GM23338 (cell line): ENCODE data around the gene ATP5ME.

ENCODE experiments used
- CREB1 ChIP-seq: fragments of 250-450 bp; sonication (Bioruptor Pico); IDR thresholded peaks from 2 replicates; pipeline ENCODE4 v1.5.0; 2020; ENCODE audit warnings: low read depth, mild to moderate bottlenecking, moderate library complexity
- CTCF ChIP-seq, 2 experiments: fragments of 200-600 bp in 1 of 2; sonication (generic) in 1 of 2; conservative IDR thresholded peaks; 2 replicates each; pipeline versions ENCODE4 v1.5.1 to v1.6.1; 2016 to 2017; ENCODE audit warnings: antibody characterized with exemption in 2 of 2, low read depth in 2 of 2, mild to moderate bottlenecking in 2 of 2, moderate library complexity in 1 of 2
- EZH2 ChIP-seq: fragments of 200-600 bp; sonication (generic); IDR thresholded peaks from one replicate; pipeline ENCODE4 v1.8.0; 2017; ENCODE audit warnings: antibody characterized with exemption, mild to moderate bottlenecking, low read depth; ENCODE audit not compliant: unreplicated experiment
- EZH2phosphoT487 ChIP-seq: fragments of 200-600 bp; sonication (generic); IDR thresholded peaks from one replicate; pipeline ENCODE4 v1.8.1; 2018; ENCODE audit warnings: antibody characterized with exemption; ENCODE audit not compliant: unreplicated experiment
- JUNB ChIP-seq: IDR thresholded peaks from one replicate; pipeline ENCODE4 v1.6.1; 2016; ENCODE audit warnings: antibody characterized with exemption; ENCODE audit not compliant: unreplicated experiment
- NANOG ChIP-seq: IDR thresholded peaks from 2 replicates; pipeline ENCODE4 v1.6.1; 2016; ENCODE audit warnings: antibody characterized with exemption, borderline replicate concordance
- POLR2AphosphoS5 ChIP-seq: IDR thresholded peaks from 2 replicates; pipeline ENCODE4 v1.6.1; 2016; ENCODE audit warnings: antibody characterized with exemption, low read depth
- REST ChIP-seq: IDR thresholded peaks from one replicate; pipeline ENCODE4 v1.6.1; 2018; ENCODE audit warnings: antibody characterized with exemption; ENCODE audit not compliant: unreplicated experiment
- STAT1 ChIP-seq: IDR thresholded peaks from one replicate; pipeline ENCODE4 v1.6.1; 2016; ENCODE audit warnings: antibody characterized with exemption; ENCODE audit not compliant: unreplicated experiment
- ZNF331 ChIP-seq: fragments of 250-450 bp; sonication (Bioruptor Pico); IDR thresholded peaks from 2 replicates; pipeline ENCODE4 v1.5.0; 2020; ENCODE audit warnings: low read depth, mild to moderate bottlenecking, moderate library complexity
- ZNF462 ChIP-seq: fragments of 250-450 bp; sonication (Bioruptor Pico); IDR thresholded peaks from 2 replicates; pipeline ENCODE4 v1.5.0; 2020; ENCODE audit warnings: mild to moderate bottlenecking, moderate library complexity

GRCh38 chr4:650951-651883 lies 22.9 kb downstream of the ATP5ME start:
- no peak for TF ChIP-seq CTCF (conservative IDR thresholded peaks at IDR 0.05; ENCODE audit: low read depth in 2 of 2)
- TF ChIP-seq EZH2, result no peak
- TF ChIP-seq REST, result no peak
- no peak for TF ChIP-seq CREB1
- TF ChIP-seq POLR2AphosphoS5, result no peak
- no peak for TF ChIP-seq EZH2phosphoT487
- TF ChIP-seq ZNF331, result no peak
- TF ChIP-seq ZNF462 (CRISPR knock-in tag), result no peak
- no peak for TF ChIP-seq JUNB
- no peak for TF ChIP-seq NANOG
- TF ChIP-seq STAT1, result no peak
